Urinary bladder (tissue), 4 donors: Measurements from ENCODE around the gene ZNF726. TPM values are rescaled to one million over a fixed set of nuclear protein-coding genes. Genes with fewer than 3 reads are reported as not detected.
"Not testable (repeated sequence)": the region's sequence is repeated elsewhere in the genome, so short reads cannot be mapped to it uniquely, and the experiment has no call there.

Experiments used
- DNase-seq: peaks from one replicate; pipeline ENCODE4 v3.0.0-alpha.2; 2015; ENCODE audit errors: extremely low spot score
- H3K27ac ChIP-seq: one replicate; pipeline ENCODE4 v1.5.1; 2013; ENCODE audit warnings: low read depth, mild to moderate bottlenecking, moderate library complexity
- H3K36me3 ChIP-seq: one replicate; pipeline ENCODE4 v1.6.1; 2013; ENCODE audit warnings: mild to moderate bottlenecking, moderate library complexity; ENCODE audit not compliant: insufficient read depth
- H3K4me1 ChIP-seq: one replicate; pipeline ENCODE4 v1.6.1; 2013; ENCODE audit warnings: mild to moderate bottlenecking, moderate library complexity; ENCODE audit not compliant: insufficient read depth
- H3K4me3 ChIP-seq: one replicate; pipeline ENCODE4 v1.5.1; 2013; ENCODE audit warnings: low read depth, low read length
- WGBS: extraction: QIAGEN DNeasy Blood & Tissue Kit; methylation state at CpG from one replicate; pipeline ENCODE4 v1.1.7; 2013; 5-methylcytosine and 5-hydroxymethylcytosine counted together
- polyA plus RNA-seq: library from polyadenylated mRNA; stranded (reverse); fragments of 200-250 nt; gene quantifications from one replicate; pipeline ENCODE4 v1.2.3, GENCODE V29; 2013
- total RNA-seq: library from RNA; depleted of rRNA; stranded (reverse); fragments of >200 nt; gene quantifications from one replicate; pipeline ENCODE4 v1.2.3, GENCODE V29; 2014
- donor health status: healthy with polysubstance abuse.
- donor health status: healthy.

The ZNF726 gene
- total and polyA plus RNA-seq, 2 donors = 1.2 to 15.0 TPM

- not testable (repeated sequence) for H3K4me1 ChIP-seq
Measured at GRCh38 chr19:23963881-23964280, 49.2 kb downstream of the ZNF726 start.

GRCh38 chr19:23964334-23964733 is 49.6 kb downstream of the ZNF726 start:
- not testable (repeated sequence) for H3K27ac ChIP-seq, H3K36me3 ChIP-seq, H3K4me1 ChIP-seq, DNase-seq, H3K4me3 ChIP-seq
- WGBS = 95% methylated on average over 26 of the region's 26 CpGs

More at GRCh38 chr19:23963881-23964280, 49.2 kb downstream of the ZNF726 start:
- not testable (repeated sequence) for H3K36me3 ChIP-seq, DNase-seq, H3K4me3 ChIP-seq, H3K27ac ChIP-seq
- WGBS = 95% methylated on average over 25 of the region's 25 CpGs

GRCh38 chr19:23969630-23970029 is 54.9 kb downstream of the ZNF726 start:
- WGBS = 61% methylated on average over 2 of the region's 2 CpGs

GRCh38 chr19:23971598-23971997 is 56.9 kb downstream of the ZNF726 start:
- Histone ChIP-seq H3K27ac (no peak overlapping the region), H3K4me3 (peak overlapping the region; percentile 30), H3K4me1 (no peaks in the 10 kb centered on the region), H3K36me3 (no peaks in the 10 kb centered on the region)
- 1% methylated on average over 32 of the region's 32 CpGs for WGBS
- DNase-seq = no peak

More at GRCh38 chr19:23969630-23970029, 54.9 kb downstream of the ZNF726 start:
- Histone ChIP-seq H3K4me1 (no peaks in the 10 kb centered on the region), H3K27ac (no peak overlapping the region), H3K36me3 (no peaks in the 10 kb centered on the region), H3K4me3 (no peak overlapping the region)
- DNase-seq = no peak

- 18% methylated on average over 16 of the region's 16 CpGs for WGBS
- Histone ChIP-seq H3K36me3 (no peaks in the 10 kb centered on the region), H3K27ac (no peak overlapping the region), H3K4me3 (peak overlapping the region; percentile 30), H3K4me1 (no peaks in the 10 kb centered on the region)
- DNase-seq = no peak
Measured at GRCh38 chr19:23972161-23972560, 57.5 kb downstream of the ZNF726 start.

GRCh38 chr19:23974941-23975340 is 60.3 kb downstream of the ZNF726 start:
- Histone ChIP-seq H3K36me3 (no peaks in the 10 kb centered on the region), H3K27ac (no peak overlapping the region), H3K4me3 (no peak overlapping the region), H3K4me1 (no peaks in the 10 kb centered on the region)
- DNase-seq = no peak
- 91% methylated on average over 2 of the region's 2 CpGs for WGBS

- DNase-seq, H3K4me1 ChIP-seq, H3K4me3 ChIP-seq, H3K27ac ChIP-seq, H3K36me3 ChIP-seq: not testable (repeated sequence)
- 91% methylated on average over 3 of the region's 3 CpGs for WGBS
Measured at GRCh38 chr19:23976631-23977030, 61.9 kb downstream of the ZNF726 start.

GRCh38 chr19:23977256-23977655 is 62.6 kb downstream of the ZNF726 start:
- H3K36me3 ChIP-seq, H3K4me3 ChIP-seq, H3K27ac ChIP-seq, H3K4me1 ChIP-seq, DNase-seq: not testable (repeated sequence)
- 87% methylated on average over 3 of the region's 3 CpGs for WGBS

- DNase-seq = no peak
- no peak overlapping the region for H3K27ac ChIP-seq
- H3K36me3 ChIP-seq = no peaks in the 10 kb centered on the region
- no peak overlapping the region for H3K4me3 ChIP-seq
- H3K4me1 ChIP-seq = no peaks in the 10 kb centered on the region
- WGBS = 76% methylated on average over 1 of the region's 1 CpG
Measured at GRCh38 chr19:23978068-23978467, 63.4 kb downstream of the ZNF726 start.

GRCh38 chr19:23980805-23981204 is 66.1 kb downstream of the ZNF726 start:
- WGBS = 85% methylated on average over 2 of the region's 2 CpGs
- no peak for DNase-seq
- H3K27ac ChIP-seq = no peak overlapping the region
- no peaks in the 10 kb centered on the region for H3K4me1 ChIP-seq
- H3K36me3 ChIP-seq = no peaks in the 10 kb centered on the region
- H3K4me3 ChIP-seq = no peak overlapping the region

GRCh38 chr19:23981863-23982262 is 67.2 kb downstream of the ZNF726 start:
- Histone ChIP-seq H3K4me1 (no peaks in the 10 kb centered on the region), H3K36me3 (no peaks in the 10 kb centered on the region), H3K4me3 (no peak overlapping the region), H3K27ac (no peak overlapping the region)
- DNase-seq = no peak
- 72% methylated on average over 2 of the region's 2 CpGs for WGBS

GRCh38 chr19:23983406-23983805 is 68.7 kb downstream of the ZNF726 start:
- Histone ChIP-seq H3K36me3 (no peaks in the 10 kb centered on the region), H3K27ac (no peak overlapping the region), H3K4me1 (no peaks in the 10 kb centered on the region), H3K4me3 (no peak overlapping the region)
- DNase-seq = no peak
- WGBS = 22% methylated on average over 1 of the region's 1 CpG
